Measurements from ENCODE around the gene KIF9. TPM values are rescaled to one million over a fixed set of nuclear protein-coding genes. Genes with fewer than 3 reads are reported as not detected.

Gene KIF9
- polyA plus RNA-seq, 1 donor from 2014 or later = 15.6 TPM

GRCh38 chr3:47265008-47265407 is 17.6 kb downstream of the KIF9 start:
- Histone ChIP-seq H3F3A (ENCODE audit: insufficient read depth, low read length, poor library complexity, severe bottlenecking) (no peaks in the 10 kb centered on the region), H3K79me2 (replicated peaks; ENCODE audit: insufficient read depth, low read length) (no peaks in the 10 kb centered on the region), H3K9me2 (ENCODE audit: insufficient read depth, low read length) (no peaks in the 10 kb centered on the region), H3K9ac (ENCODE audit: low read length) (no peak overlapping the region), H3K9me3 (ENCODE audit: low read length) (no peaks in the 10 kb centered on the region), H4K20me1 (ENCODE audit: insufficient read depth) (no peaks in the 10 kb centered on the region), H3K27ac (ENCODE audit: low read length) (no peak overlapping the region), H3K36me3 (ENCODE audit: insufficient read depth, low read length) (no peaks in the 10 kb centered on the region), H3K4me3 (ENCODE audit: low read length) (no peak overlapping the region), H3K4me2 (ENCODE audit: low read length) (no peak overlapping the region), H2AFZ (ENCODE audit: low read depth, low read length) (no peak overlapping the region), H3K27me3 (ENCODE audit: insufficient read depth, low read depth, low read length) (no peaks in the 10 kb centered on the region)
- TF ChIP-seq SMC3 (conservative IDR thresholded peaks at IDR 0.05; ENCODE audit: poor library complexity) (no peak), EZH2 (IDR thresholded peaks at IDR 0.05; ENCODE audit: borderline replicate concordance, insufficient read depth, low read length, poor library complexity, severe bottlenecking) (no peak), MXI1 (conservative IDR thresholded peaks at IDR 0.05; ENCODE audit: poor library complexity, severe bottlenecking) (no peak), RAD21 (conservative IDR thresholded peaks at IDR 0.05) (no peak), EP300 (conservative IDR thresholded peaks at IDR 0.05; ENCODE audit: poor library complexity, severe bottlenecking) (no peak), TAF1 (IDR thresholded peaks at IDR 0.05; ENCODE audit: low read depth) (no peak)
- TF ChIP-seq, protein P1, sequence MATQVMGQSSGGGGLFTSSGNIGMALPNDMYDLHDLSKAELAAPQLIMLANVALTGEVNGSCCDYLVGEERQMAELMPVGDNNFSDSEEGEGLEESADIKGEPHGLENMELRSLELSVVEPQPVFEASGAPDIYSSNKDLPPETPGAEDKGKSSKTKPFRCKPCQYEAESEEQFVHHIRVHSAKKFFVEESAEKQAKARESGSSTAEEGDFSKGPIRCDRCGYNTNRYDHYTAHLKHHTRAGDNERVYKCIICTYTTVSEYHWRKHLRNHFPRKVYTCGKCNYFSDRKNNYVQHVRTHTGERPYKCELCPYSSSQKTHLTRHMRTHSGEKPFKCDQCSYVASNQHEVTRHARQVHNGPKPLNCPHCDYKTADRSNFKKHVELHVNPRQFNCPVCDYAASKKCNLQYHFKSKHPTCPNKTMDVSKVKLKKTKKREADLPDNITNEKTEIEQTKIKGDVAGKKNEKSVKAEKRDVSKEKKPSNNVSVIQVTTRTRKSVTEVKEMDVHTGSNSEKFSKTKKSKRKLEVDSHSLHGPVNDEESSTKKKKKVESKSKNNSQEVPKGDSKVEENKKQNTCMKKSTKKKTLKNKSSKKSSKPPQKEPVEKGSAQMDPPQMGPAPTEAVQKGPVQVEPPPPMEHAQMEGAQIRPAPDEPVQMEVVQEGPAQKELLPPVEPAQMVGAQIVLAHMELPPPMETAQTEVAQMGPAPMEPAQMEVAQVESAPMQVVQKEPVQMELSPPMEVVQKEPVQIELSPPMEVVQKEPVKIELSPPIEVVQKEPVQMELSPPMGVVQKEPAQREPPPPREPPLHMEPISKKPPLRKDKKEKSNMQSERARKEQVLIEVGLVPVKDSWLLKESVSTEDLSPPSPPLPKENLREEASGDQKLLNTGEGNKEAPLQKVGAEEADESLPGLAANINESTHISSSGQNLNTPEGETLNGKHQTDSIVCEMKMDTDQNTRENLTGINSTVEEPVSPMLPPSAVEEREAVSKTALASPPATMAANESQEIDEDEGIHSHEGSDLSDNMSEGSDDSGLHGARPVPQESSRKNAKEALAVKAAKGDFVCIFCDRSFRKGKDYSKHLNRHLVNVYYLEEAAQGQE (IDR thresholded peaks at IDR 0.05; ENCODE audit: borderline replicate concordance) = no peak
- TF ChIP-seq, protein P2, sequence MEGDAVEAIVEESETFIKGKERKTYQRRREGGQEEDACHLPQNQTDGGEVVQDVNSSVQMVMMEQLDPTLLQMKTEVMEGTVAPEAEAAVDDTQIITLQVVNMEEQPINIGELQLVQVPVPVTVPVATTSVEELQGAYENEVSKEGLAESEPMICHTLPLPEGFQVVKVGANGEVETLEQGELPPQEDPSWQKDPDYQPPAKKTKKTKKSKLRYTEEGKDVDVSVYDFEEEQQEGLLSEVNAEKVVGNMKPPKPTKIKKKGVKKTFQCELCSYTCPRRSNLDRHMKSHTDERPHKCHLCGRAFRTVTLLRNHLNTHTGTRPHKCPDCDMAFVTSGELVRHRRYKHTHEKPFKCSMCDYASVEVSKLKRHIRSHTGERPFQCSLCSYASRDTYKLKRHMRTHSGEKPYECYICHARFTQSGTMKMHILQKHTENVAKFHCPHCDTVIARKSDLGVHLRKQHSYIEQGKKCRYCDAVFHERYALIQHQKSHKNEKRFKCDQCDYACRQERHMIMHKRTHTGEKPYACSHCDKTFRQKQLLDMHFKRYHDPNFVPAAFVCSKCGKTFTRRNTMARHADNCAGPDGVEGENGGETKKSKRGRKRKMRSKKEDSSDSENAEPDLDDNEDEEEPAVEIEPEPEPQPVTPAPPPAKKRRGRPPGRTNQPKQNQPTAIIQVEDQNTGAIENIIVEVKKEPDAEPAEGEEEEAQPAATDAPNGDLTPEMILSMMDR (IDR thresholded peaks at IDR 0.05; ENCODE audit: poor library complexity, severe bottlenecking) = no peak

DNA sequence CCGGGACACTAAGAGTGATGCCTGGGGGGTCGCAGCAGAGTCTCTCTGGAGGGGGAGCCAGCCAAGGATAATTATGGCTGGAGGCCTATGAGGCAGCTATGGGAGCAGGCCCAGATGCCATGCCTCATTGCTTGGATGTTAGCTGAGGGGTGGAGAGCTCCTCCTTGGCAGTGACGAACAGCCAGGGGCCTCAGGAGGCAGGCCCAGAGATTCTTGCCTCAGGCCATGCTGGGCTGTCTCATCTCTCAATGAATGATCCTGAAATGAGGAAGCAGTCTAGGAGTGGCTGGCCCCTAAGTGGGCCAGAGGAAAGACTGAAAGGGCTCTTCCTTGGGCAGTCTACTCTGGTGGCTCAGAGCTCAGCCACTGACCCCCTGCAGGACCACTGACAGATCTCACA is 21.3 kb downstream of the KIF9 start:
- H4K20me1 ChIP-seq (ENCODE audit: insufficient read depth) = no peaks in the 10 kb centered on the region
- H3K36me3 ChIP-seq (ENCODE audit: insufficient read depth, low read length) = no peaks in the 10 kb centered on the region
- H3K27me3 ChIP-seq (ENCODE audit: insufficient read depth, low read depth, low read length) = no peaks in the 10 kb centered on the region
- H3K4me2 ChIP-seq (ENCODE audit: low read length) = no peak overlapping the region
- H3K4me3 ChIP-seq (ENCODE audit: low read length) = no peak overlapping the region
- no peaks in the 10 kb centered on the region for H3K79me2 ChIP-seq (replicated peaks; ENCODE audit: insufficient read depth, low read length)
- no peaks in the 10 kb centered on the region for H3F3A ChIP-seq (ENCODE audit: insufficient read depth, low read length, poor library complexity, severe bottlenecking)
- H3K9me3 ChIP-seq (ENCODE audit: low read length) = no peaks in the 10 kb centered on the region
- no peak overlapping the region for H2AFZ ChIP-seq (ENCODE audit: low read depth, low read length)
- H3K9ac ChIP-seq (ENCODE audit: low read length) = no peak overlapping the region
- TF ChIP-seq EP300 (conservative IDR thresholded peaks at IDR 0.05; ENCODE audit: poor library complexity, severe bottlenecking) (no peak), POLR2AphosphoS5 (IDR thresholded peaks at IDR 0.05) (no peak), MXI1 (conservative IDR thresholded peaks at IDR 0.05; ENCODE audit: poor library complexity, severe bottlenecking) (no peak), TAF1 (IDR thresholded peaks at IDR 0.05; ENCODE audit: low read depth) (no peak), RAD21 (conservative IDR thresholded peaks at IDR 0.05) (no peak), SMC3 (conservative IDR thresholded peaks at IDR 0.05; ENCODE audit: poor library complexity) (no peak), EZH2 (IDR thresholded peaks at IDR 0.05; ENCODE audit: borderline replicate concordance, insufficient read depth, low read length, poor library complexity, severe bottlenecking) (no peak)
- TF ChIP-seq, protein P1 (IDR thresholded peaks at IDR 0.05; ENCODE audit: borderline replicate concordance) = no peak
- TF ChIP-seq, protein P2 (IDR thresholded peaks at IDR 0.05; ENCODE audit: poor library complexity, severe bottlenecking) = no peak
- no peak overlapping the region for H3K27ac ChIP-seq (ENCODE audit: low read length)
- H3K9me2 ChIP-seq (ENCODE audit: insufficient read depth, low read length) = no peaks in the 10 kb centered on the region
